ENCODE results near the gene ARHGDIG. TPM values are rescaled to one million over a fixed set of nuclear protein-coding genes. Genes with fewer than 3 reads are reported as not detected.

Gene ARHGDIG
- total RNA-seq, 1 experiment from 2014 or later, result 2.4 TPM

GRCh38 chr16:273547-274421 lies 6.6 kb upstream of the ARHGDIG start:
- TF ChIP-seq TCF7L2 (IDR thresholded peaks at IDR 0.05; ENCODE audit: low read depth, low read length), result no peak
- TF ChIP-seq CTCF (IDR thresholded peaks at IDR 0.05), result no peak
- TF ChIP-seq REST (IDR thresholded peaks at IDR 0.05; ENCODE audit: insufficient read depth in 1 of 2, low read depth in 2 of 2, low read length in 1 of 2), result no peak
- no peak for TF ChIP-seq SIN3A (IDR thresholded peaks at IDR 0.05; ENCODE audit: borderline replicate concordance, insufficient read depth, low read depth, low read length)
- TF ChIP-seq POLR2AphosphoS5 (IDR thresholded peaks at IDR 0.05; ENCODE audit: low read depth, low read length), result no peak
- ChIA-PET CTCF (interaction anchor here (0.6 kb wide), 1 partner anchor 89 kb away, joined by 3 read pairs; no protein-coding TSS in a partner anchor), POLR2A (no interaction called here)
- intact Hi-C loops (cut with micrococcal nuclease; ENCODE audit: unreplicated experiment) (no loop called here), in situ Hi-C loops (cut with HindIII; ENCODE audit: low pct_unique_long_range_greater_than_20kb, low sequenced_read_pairs) (no loop called here)
- Histone ChIP-seq H3K36me3 (ENCODE audit: control insufficient read depth, insufficient read depth, low read length) (no peaks in the 10 kb centered on the region), H3K9me3 (ENCODE audit: control insufficient read depth, insufficient read depth, low read depth, low read length) (no peaks in the 10 kb centered on the region), H3K27me3 (ENCODE audit: control insufficient read depth, insufficient read depth, low read length) (no peaks in the 10 kb centered on the region), H3K4me3 (ENCODE audit: low read depth in 2 of 2, low read length in 2 of 2) (no peak overlapping the region), H3K27ac (ENCODE audit: low read length) (no peak overlapping the region), H3K4me1 (ENCODE audit: control insufficient read depth, insufficient read depth, low read length) (peaks cover 6% of the 10 kb centered on the region; the same call in 1 of the 2 replicates)
- peak; percentile 66 for ATAC-seq
- DNase-seq (ENCODE audit: low read depth, low spot score), result no peak
- BruUV-seq (replicated peaks), result no TSS peak

- Histone ChIP-seq H3K9me3 (ENCODE audit: control insufficient read depth, insufficient read depth, low read depth, low read length) (no peaks in the 10 kb centered on the region), H3K27me3 (ENCODE audit: control insufficient read depth, insufficient read depth, low read length) (no peaks in the 10 kb centered on the region), H3K36me3 (ENCODE audit: control insufficient read depth, insufficient read depth, low read length) (no peaks in the 10 kb centered on the region), H3K27ac (ENCODE audit: low read length) (no peak overlapping the region), H3K4me1 (ENCODE audit: control insufficient read depth, insufficient read depth, low read length) (peaks cover 6% of the 10 kb centered on the region; the same call in 1 of the 2 replicates), H3K4me3 (ENCODE audit: low read depth in 2 of 2, low read length in 2 of 2) (peak overlapping the region; percentile 35 to 57)
- intact Hi-C loops (cut with micrococcal nuclease; ENCODE audit: unreplicated experiment), result no loop called here
- TF ChIP-seq SIN3A (IDR thresholded peaks at IDR 0.05; ENCODE audit: borderline replicate concordance, insufficient read depth, low read depth, low read length) (0 out of 2 replicates have a peak, but pooled peaks have one; percentile 34), TCF7L2 (IDR thresholded peaks at IDR 0.05; ENCODE audit: low read depth, low read length) (no peak)
- no TSS peak for BruUV-seq (replicated peaks)
- ATAC-seq (peak; percentile 64), DNase-seq (ENCODE audit: low read depth, low spot score) (no peak)
- ChIA-PET CTCF (no interaction called here), POLR2A (no interaction called here)
- in situ Hi-C loops (cut with HindIII; ENCODE audit: low pct_unique_long_range_greater_than_20kb, low sequenced_read_pairs), result no loop called here
Observed at GRCh38 chr16:275041-275641, 5.2 kb upstream of the ARHGDIG start.

All from Panc1 (cell line).